GM04504 (cell line): ENCODE results near the gene RNF157.

ENCODE experiments used
- DNase-seq: peaks from one replicate; pipeline ENCODE4 v3.0.0-alpha.2; 2012; ENCODE audit warnings: low read depth

Gene RNF157

GRCh38 chr17:76139801-76140660, 100.3 kb downstream of the RNF157 start:
- no peak for DNase-seq

DNA sequence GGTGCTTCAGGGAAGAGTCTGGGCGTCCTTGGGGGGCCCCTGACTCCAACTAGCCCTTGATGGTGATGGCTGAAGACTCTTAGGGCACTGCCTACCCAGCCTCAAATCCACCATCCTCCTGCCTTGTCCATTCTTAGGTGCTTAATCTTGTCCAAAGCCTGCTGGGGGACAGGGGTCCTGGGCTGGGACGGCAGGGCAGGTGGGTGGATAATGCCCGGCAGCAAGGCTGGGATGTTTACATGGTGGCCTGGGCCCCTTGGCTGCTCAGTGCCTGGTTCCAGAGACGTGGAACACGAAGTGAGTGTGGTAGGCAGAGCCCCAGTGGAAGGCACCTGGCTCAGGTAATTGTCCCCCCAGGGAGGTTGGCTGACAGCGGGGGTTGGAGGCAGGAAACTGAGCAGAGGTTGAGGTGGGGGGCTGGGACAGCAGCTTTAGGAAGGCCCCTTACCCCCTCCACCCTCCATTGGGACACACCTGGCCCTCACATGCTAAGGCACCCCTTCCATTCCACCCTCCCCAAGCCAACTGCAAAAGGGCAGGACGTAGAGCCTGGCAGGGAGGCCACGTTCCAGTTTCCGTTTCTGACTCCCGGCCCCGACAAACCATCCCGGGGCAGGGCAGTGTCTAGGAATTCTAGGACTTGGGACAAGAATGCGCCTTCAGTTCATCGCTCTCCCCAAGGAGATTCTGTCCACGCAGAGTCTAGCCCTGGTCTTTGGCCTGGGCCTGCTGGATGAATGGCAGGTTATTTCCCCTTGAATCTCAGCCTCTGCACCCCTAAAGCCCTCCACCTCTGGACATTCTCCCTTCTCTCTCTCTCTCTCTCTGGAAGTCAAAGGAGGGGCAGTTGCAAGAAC, 101.2 kb downstream of the RNF157 start:
- DNase-seq, result no peak

GRCh38 chr17:76138234-76138895, 101.9 kb downstream of the RNF157 start:
- DNase-seq, result no peak

DNA sequence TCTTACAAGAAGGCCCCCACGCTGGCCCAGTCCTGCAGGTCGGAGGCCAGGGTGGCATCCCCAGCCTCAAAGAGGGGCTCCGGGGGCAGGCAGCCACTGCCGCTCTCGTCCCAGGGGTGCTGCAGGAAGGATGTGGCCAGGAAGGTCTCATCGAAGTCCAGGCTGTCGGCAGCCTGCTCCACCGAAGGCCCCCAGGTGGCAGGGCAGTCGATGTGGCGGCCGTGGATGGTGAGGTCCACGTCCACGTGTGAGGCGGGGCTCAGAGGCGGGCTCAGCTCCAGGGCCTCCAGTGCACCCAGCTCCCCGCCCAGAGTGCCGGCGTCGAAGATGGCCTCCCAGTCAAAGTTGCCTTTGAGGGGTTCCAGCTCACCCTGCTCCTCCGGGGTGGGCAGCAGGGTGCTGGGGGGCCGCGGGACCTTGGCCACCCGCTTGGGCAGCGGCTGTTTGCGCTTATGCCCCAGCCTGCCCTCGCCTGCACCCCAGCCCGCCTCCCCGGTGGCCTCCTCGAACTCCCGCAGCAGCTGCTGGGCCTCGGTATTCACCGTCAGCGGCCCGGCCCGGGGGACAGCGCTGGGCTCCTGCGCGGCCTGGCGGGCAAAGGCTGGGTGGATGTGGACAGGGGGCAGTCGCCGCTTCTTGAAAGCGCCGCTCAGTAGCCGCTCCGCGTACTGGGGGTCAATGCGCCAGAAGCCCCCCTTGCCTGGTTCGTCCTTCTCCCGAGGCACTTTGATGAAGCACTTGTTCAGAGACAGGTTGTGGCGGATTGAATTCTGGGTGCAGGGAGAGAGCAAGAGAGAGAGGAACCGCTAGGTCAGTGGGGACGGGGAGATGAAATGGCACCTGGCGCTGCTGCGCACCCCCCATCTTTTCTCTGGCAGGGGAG, 102.7 kb downstream of the RNF157 start:
- no peak for DNase-seq

- DNase-seq, result no peak
Observed at GRCh38 chr17:76137001-76137350, 103.3 kb downstream of the RNF157 start.

DNA sequence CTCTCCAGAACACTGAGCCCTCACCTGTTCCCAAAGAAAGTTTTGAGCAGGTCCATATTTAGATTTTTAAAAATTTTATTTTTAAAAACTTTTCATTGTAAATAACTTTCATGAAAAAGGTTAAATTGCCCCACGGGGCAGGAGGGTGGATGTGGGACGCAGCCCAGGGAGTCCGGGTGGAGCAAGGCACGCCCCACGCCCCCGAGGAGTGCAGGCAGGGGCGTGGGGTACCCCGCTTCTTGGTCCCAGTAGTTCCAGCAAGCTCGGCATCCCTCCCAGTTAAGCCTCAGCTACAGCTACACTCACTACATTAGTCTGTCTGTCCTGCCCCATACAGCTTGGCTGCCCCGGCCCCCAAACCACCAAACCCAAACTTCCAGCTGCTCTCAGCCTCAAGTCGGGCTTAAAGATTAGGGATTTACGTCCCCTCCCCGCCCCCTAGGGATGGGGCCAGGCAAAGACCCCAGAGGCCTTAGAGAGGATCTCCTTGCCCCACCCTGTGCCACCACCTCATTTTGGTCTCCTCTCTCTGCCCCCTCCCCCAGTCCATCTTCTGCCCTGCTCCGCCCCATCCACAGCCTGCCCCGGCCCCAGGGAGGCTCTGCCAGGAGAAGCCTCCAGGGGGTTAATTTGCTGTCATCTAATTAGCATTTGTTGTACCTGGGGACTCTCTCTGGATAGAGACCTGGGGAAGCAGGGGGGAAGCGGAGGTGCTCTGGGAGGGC, 103.9 kb downstream of the RNF157 start:
- no peak for DNase-seq

- DNase-seq, result no peak
Observed at GRCh38 chr17:76135810-76136188, 104.5 kb downstream of the RNF157 start.

GRCh38 chr17:76134911-76135809, 105.1 kb downstream of the RNF157 start:
- no peak for DNase-seq

- DNase-seq, result no peak
Observed at GRCh38 chr17:76132574-76133338, 107.5 kb downstream of the RNF157 start.

DNA sequence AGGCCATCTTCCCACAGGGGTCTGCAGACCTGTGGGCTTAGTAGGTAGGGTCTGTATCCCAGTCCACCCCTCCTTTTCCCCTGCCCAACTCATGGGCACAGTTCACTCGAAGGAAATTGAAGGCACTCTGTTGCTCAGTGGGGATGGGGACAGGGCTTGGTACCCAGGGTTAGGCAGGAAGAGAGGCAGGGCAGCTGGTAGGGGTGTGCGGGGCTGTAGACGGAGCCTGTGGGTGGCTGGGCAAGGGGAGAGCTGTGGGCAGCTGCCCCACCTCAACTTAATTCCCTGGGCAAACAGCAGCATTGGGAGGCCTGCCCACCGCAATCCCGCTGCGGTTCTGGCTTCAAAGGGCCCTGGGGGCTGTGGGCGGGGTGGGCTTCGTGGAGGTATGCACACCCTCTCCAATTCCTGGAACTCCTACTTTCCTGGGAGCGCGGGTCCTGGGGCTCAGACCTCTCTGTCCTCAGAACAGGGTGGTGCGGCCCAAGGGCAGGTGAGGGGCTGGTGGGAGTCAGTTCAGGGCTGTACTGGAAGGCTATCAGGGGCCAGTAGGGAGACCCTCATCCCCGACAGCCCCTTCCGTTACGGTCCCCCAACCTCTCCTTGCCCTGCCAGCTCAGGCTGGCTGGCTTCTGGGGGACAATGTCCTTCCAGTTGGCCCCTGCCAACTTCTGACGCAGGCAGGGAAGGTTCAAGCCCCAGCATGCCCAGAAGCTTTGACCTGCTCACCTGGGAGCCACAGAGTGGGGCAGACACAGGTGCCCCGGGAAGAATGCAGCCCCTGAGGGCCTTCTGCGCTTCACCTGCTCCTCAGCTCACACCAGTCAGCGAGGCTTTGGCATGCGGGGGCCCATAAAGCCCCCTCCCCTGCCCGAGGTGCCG, 108.4 kb downstream of the RNF157 start:
- DNase-seq, result no peak

DNA sequence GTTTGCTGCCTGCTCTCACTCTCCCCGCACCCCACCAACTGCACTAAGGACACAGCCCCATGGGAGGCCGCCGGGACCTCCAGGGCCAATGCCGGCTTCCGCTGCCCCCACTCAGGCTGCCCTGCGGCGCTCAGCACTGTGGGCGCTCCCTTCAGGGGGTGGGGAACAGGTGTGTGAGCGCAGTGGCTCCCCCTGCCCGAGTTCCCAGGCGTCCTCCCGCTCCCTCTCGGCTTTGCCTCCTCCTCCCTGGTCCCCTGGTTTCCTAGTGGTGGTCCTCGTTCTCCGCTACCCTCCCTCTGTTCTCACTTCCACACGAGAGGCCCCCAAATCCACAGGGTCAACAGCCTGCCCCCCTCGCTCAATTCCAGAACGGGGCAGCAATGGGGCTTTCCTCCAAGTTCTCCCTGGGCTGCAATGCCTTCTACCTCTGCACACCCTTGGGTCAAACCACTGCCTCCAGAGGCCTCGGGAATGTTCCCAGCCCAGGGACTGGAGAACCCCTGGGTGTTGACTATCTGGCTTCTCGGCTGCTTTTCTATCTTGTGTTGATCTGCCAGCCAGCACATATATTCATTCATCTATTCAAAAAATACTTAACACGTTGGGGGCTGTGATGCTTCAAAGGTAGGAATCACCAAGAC, 109.1 kb downstream of the RNF157 start:
- no peak for DNase-seq

DNA sequence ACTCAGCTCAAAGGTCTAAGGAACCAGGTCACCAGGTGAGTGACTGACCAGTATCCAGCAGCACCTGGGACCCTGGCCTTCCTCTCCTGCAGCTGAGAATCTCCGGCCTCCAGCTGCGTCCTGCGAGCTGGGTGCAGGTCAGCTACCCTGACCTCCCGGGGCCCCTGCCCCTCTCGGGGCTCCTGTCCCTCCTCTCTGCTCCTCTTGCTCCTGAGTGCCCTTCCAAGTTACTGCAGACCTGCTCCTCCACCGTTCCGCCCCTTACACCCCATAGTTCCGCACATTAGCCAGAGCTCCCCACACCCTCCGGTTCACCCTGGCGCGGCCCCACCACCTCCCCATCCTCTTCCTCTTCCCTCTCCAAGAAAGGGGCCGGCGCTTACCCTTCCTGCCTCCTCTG, 109.8 kb downstream of the RNF157 start:
- no peak for DNase-seq

DNA sequence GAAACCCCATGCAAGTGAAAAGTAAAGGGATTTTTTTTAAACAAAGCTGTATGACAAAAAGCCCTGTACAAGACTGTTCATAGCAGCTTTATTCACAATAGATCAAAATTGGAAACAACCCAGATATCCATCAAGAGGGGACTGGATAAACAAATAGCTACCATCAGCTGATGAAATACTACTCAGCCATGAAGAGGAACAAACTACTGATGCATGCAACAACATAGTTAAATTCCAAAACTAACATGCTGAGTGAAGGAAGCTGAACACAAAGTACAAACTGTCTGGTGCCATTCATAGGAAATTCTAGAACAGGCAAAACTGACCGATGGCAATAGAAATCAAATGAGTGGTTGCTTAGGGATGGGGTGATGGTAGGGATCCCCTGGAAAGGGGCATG, 114.4 kb downstream of the RNF157 start:
- DNase-seq, result no peak

DNA sequence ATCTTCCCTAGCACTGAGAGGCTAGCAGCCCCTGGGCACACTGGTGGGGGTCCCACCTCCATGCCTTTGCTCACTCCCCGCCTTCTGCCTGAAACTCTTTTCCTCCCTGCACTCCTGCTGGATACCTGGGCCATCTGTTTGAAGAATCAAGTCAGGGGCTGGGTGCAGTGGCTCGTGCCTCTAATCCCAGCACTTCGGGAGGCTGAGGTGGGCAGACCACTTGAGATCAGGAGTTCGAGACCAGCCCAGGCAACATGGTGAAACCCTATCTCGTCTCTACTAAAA, 115.0 kb downstream of the RNF157 start:
- DNase-seq, result no peak

GRCh38 chr17:76124582-76125390, 115.5 kb downstream of the RNF157 start:
- no peak for DNase-seq

GRCh38 chr17:76123749-76124581, 116.3 kb downstream of the RNF157 start:
- no peak for DNase-seq
